GM12891 (cell line): ENCODE measurements around the gene SGF29.

Experiments
- PAX5 ChIP-seq: IDR thresholded peaks from 2 replicates; pipeline ENCODE4 v1.6.1; 2011; ENCODE audit warnings: low read length, moderate library complexity, mild to moderate bottlenecking; ENCODE audit not compliant: insufficient read depth, severe bottlenecking
- POLR2A ChIP-seq: IDR thresholded peaks from 2 replicates; pipeline ENCODE4 v1.6.1; 2011; ENCODE audit warnings: low read depth, low read length, control low read depth
- POLR2AphosphoS5 ChIP-seq: IDR thresholded peaks from 2 replicates; pipeline ENCODE4 v1.6.1; 2011; ENCODE audit warnings: low read depth, low read length, control low read depth
- POU2F2 ChIP-seq: IDR thresholded peaks from 2 replicates; pipeline ENCODE4 v1.6.1; 2011; ENCODE audit warnings: low read depth, mild to moderate bottlenecking, control low read depth, low read length, moderate library complexity
- SPI1 ChIP-seq: IDR thresholded peaks from 2 replicates; pipeline ENCODE4 v1.6.1; 2011; ENCODE audit warnings: low read depth, low read length, control low read depth
- TAF1 ChIP-seq: IDR thresholded peaks from 2 replicates; pipeline ENCODE4 v1.6.1; 2011; ENCODE audit warnings: low read depth, low read length, control low read depth

DNA sequence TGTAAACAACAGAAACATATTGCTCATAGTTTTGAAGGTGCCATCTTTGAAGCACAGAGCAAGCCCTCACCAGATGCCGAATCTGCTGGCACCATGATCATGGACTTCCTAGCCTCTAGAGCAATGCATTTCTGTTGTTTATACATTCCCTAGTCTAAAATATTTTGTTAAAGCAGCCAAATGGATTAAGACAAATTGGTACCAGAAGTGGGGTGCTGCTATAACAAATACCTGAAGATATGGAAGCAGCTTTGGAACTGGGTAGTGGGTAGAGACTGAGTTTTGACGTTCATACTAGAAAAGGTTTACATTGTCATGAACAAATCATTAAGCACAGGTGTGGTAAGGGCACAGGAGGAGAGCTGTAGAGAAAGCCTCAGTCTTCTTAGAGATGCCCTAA is 13.6 kb downstream of the SGF29 start:
- TF ChIP-seq POLR2AphosphoS5 (no peak), POLR2A (no peak), TAF1 (no peak), SPI1 (no peak), PAX5 (no peak), POU2F2 (no peak)
